ENCODE results near the gene EPHB1.

The EPHB1 gene

DNA sequence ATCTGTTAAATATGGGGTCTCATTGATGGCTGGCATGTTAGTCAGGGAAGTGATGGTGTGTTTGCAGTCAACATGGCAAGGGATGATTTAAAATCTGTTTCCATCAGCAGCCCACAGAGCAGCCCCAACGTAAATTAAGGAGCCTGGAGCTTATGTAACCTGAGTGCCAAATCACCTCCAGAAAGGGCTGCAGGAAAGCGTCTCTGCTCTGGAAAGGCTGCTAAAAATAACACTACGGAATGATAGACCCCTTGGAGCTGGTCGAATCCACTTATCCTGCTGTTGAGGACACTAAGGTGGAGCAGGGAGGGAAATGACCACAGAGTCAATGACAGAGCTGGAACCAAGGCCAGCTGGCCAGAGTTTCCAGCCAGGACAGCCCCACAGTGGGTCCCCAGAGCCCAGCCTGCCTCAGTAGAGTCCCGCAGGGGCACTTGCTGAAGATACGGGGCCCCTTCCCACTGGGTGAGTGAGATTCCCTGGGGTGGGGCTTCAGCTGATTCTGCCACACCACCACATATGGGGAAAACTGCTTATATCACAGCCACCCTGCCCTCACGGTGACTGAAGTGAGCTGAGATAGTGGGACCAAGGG lies 63.5 kb downstream of the EPHB1 start:
- H3K4me1 ChIP-seq (ENCODE audit: control insufficient read depth, insufficient read depth, low read depth, low read length), result peaks cover 4% of the 10 kb centered on the region
- 72% methylated on average over 4 of the region's 7 CpGs for WGBS
- H3K14ac ChIP-seq (ENCODE audit: low read length in 2 of 2), result no peak overlapping the region

GRCh38 chr3:134859341-134859740 lies 64.3 kb downstream of the EPHB1 start:
- Histone ChIP-seq H2AK5ac (ENCODE audit: low read length, severe bottlenecking) (no peak overlapping the region), H3K4me2 (ENCODE audit: low read length, poor library complexity, severe bottlenecking) (no peak overlapping the region), H3K27ac (ENCODE audit: low read length, poor library complexity, severe bottlenecking) (no peak overlapping the region), H3K9me3 (ENCODE audit: control insufficient read depth, low read length) (no peaks in the 10 kb centered on the region), H3K23ac (ENCODE audit: low read length in 2 of 2) (no peak overlapping the region), H3K27me3 (ENCODE audit: control insufficient read depth in 1 of 2, insufficient read depth in 1 of 2, low read length in 2 of 2) (peaks cover 0 to 5% of the 10 kb centered on the region in 2 experiments), H3K18ac (ENCODE audit: low read depth in 1 of 2, low read length in 2 of 2) (no peak overlapping the region), H2BK12ac (ENCODE audit: low read length in 2 of 2) (no peak overlapping the region), H3K4ac (ENCODE audit: low read depth in 1 of 2, low read length in 2 of 2) (no peak overlapping the region), H4K8ac (ENCODE audit: low read length) (no peak overlapping the region), H3K79me1 (replicated peaks; ENCODE audit: low read length, poor library complexity, severe bottlenecking) (peaks cover 5% of the 10 kb centered on the region), H2BK5ac (ENCODE audit: low read depth, low read length, poor library complexity, severe bottlenecking) (no peak overlapping the region), H3K36me3 (ENCODE audit: control insufficient read depth in 1 of 2, insufficient read depth in 2 of 2, low read depth in 1 of 2, low read length in 2 of 2) (no peaks in the 10 kb centered on the region), H3K14ac (ENCODE audit: low read length in 2 of 2) (no peak overlapping the region), H2AFZ (ENCODE audit: low read depth, low read length) (no peak overlapping the region), H3K4me1 (ENCODE audit: control insufficient read depth, insufficient read depth, low read depth, low read length) (peaks cover 4% of the 10 kb centered on the region), H3K9ac (ENCODE audit: low read length) (no peak overlapping the region), H4K91ac (ENCODE audit: low read length) (no peak overlapping the region), H3K4me3 (ENCODE audit: insufficient read depth in 1 of 2, low read depth in 1 of 2, low read length in 2 of 2) (no peak overlapping the region), H2BK120ac (ENCODE audit: low read depth, low read length) (no peak overlapping the region), H2BK15ac (ENCODE audit: low read depth, poor library complexity, severe bottlenecking) (no peak overlapping the region)
- WGBS, result 21% methylated on average over 1 of the region's 1 CpG
- no peak for DNase-seq

More for the DNA sequence above, 63.5 kb downstream of the EPHB1 start:
- Histone ChIP-seq H4K91ac (ENCODE audit: low read length) (no peak overlapping the region), H3K18ac (ENCODE audit: low read depth in 1 of 2, low read length in 2 of 2) (no peak overlapping the region), H2BK120ac (ENCODE audit: low read depth, low read length) (no peak overlapping the region), H2BK15ac (ENCODE audit: low read depth, poor library complexity, severe bottlenecking) (no peak overlapping the region), H3K4me3 (ENCODE audit: insufficient read depth in 1 of 2, low read depth in 1 of 2, low read length in 2 of 2) (no peak overlapping the region), H4K8ac (ENCODE audit: low read length) (no peak overlapping the region), H3K36me3 (ENCODE audit: control insufficient read depth in 1 of 2, insufficient read depth in 2 of 2, low read depth in 1 of 2, low read length in 2 of 2) (no peaks in the 10 kb centered on the region), H3K9me3 (ENCODE audit: control insufficient read depth, low read length) (no peaks in the 10 kb centered on the region), H2BK12ac (ENCODE audit: low read length in 2 of 2) (no peak overlapping the region), H3K4ac (ENCODE audit: low read depth in 1 of 2, low read length in 2 of 2) (no peak overlapping the region), H3K4me2 (ENCODE audit: low read length, poor library complexity, severe bottlenecking) (no peak overlapping the region), H3K27me3 (ENCODE audit: control insufficient read depth in 1 of 2, insufficient read depth in 1 of 2, low read length in 2 of 2) (peaks cover 0 to 5% of the 10 kb centered on the region in 2 experiments), H2AK5ac (ENCODE audit: low read length, severe bottlenecking) (no peak overlapping the region), H3K79me1 (replicated peaks; ENCODE audit: low read length, poor library complexity, severe bottlenecking) (peaks cover 5% of the 10 kb centered on the region), H3K9ac (ENCODE audit: low read length) (no peak overlapping the region), H3K23ac (ENCODE audit: low read length in 2 of 2) (no peak overlapping the region), H2BK5ac (ENCODE audit: low read depth, low read length, poor library complexity, severe bottlenecking) (no peak overlapping the region), H2AFZ (ENCODE audit: low read depth, low read length) (no peak overlapping the region), H3K27ac (ENCODE audit: low read length, poor library complexity, severe bottlenecking) (no peak overlapping the region)
- DNase-seq, result no peak

GRCh38 chr3:134860141-134860540 lies 65.1 kb downstream of the EPHB1 start:
- Histone ChIP-seq H2BK5ac (ENCODE audit: low read depth, low read length, poor library complexity, severe bottlenecking) (no peak overlapping the region), H3K27ac (ENCODE audit: low read length, poor library complexity, severe bottlenecking) (no peak overlapping the region), H4K91ac (ENCODE audit: low read length) (no peak overlapping the region), H2BK15ac (ENCODE audit: low read depth, poor library complexity, severe bottlenecking) (no peak overlapping the region), H3K36me3 (ENCODE audit: control insufficient read depth in 1 of 2, insufficient read depth in 2 of 2, low read depth in 1 of 2, low read length in 2 of 2) (no peaks in the 10 kb centered on the region), H3K4me2 (ENCODE audit: low read length, poor library complexity, severe bottlenecking) (no peak overlapping the region), H2BK120ac (ENCODE audit: low read depth, low read length) (no peak overlapping the region), H4K8ac (ENCODE audit: low read length) (no peak overlapping the region), H3K9me3 (ENCODE audit: control insufficient read depth, low read length) (no peaks in the 10 kb centered on the region), H3K23ac (ENCODE audit: low read length in 2 of 2) (no peak overlapping the region), H2AFZ (ENCODE audit: low read depth, low read length) (no peak overlapping the region), H3K79me1 (replicated peaks; ENCODE audit: low read length, poor library complexity, severe bottlenecking) (peaks cover 5% of the 10 kb centered on the region), H3K4ac (ENCODE audit: low read depth in 1 of 2, low read length in 2 of 2) (no peak overlapping the region), H3K4me1 (ENCODE audit: control insufficient read depth, insufficient read depth, low read depth, low read length) (peaks cover 4% of the 10 kb centered on the region), H2AK5ac (ENCODE audit: low read length, severe bottlenecking) (no peak overlapping the region), H3K18ac (ENCODE audit: low read depth in 1 of 2, low read length in 2 of 2) (no peak overlapping the region), H3K9ac (ENCODE audit: low read length) (no peak overlapping the region), H2BK12ac (ENCODE audit: low read length in 2 of 2) (no peak overlapping the region), H3K14ac (ENCODE audit: low read length in 2 of 2) (no peak overlapping the region), H3K4me3 (ENCODE audit: insufficient read depth in 1 of 2, low read depth in 1 of 2, low read length in 2 of 2) (no peak overlapping the region), H3K27me3 (ENCODE audit: control insufficient read depth in 1 of 2, insufficient read depth in 1 of 2, low read length in 2 of 2) (peaks cover 0 to 5% of the 10 kb centered on the region in 2 experiments)
- no peak for DNase-seq
- WGBS, result 81% methylated on average over 5 of the region's 5 CpGs

DNA sequence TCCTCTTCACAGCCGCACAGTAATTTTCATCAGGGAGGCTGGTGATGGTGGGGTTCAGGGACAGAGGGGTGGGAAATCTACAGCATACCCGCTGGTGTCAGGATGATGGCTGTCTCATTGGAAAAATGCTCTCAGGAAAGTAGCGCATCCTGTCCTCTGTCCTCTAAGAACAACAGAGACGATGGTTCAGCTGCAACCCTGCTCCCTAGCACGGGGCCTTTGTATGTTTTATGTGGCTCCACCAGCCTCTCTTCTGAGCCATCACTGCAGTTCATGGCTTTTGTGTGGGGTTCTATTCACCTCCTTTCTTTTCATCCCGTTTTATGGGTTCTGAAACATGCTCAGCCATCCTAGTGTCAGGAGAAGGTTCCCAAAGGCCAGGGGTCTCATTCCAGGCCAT lies 68.9 kb downstream of the EPHB1 start:
- H2AFZ ChIP-seq (ENCODE audit: low read depth, low read length), result no peak overlapping the region
- no peak for DNase-seq
- H3K36me3 ChIP-seq (ENCODE audit: control insufficient read depth in 1 of 2, insufficient read depth in 2 of 2, low read depth in 1 of 2, low read length in 2 of 2), result no peaks in the 10 kb centered on the region
- peaks cover 2% of the 10 kb centered on the region for H3K4me1 ChIP-seq (ENCODE audit: control insufficient read depth, insufficient read depth, low read depth, low read length)
- no peak overlapping the region for H3K14ac ChIP-seq (ENCODE audit: low read length in 2 of 2)
- H2AK5ac ChIP-seq (ENCODE audit: low read length, severe bottlenecking), result no peak overlapping the region
- no peak overlapping the region for H3K4ac ChIP-seq (ENCODE audit: low read depth in 1 of 2, low read length in 2 of 2)
- 74% methylated on average over 6 of the region's 6 CpGs for WGBS
- H2BK15ac ChIP-seq (ENCODE audit: low read depth, poor library complexity, severe bottlenecking), result no peak overlapping the region
- H2BK120ac ChIP-seq (ENCODE audit: low read depth, low read length), result no peak overlapping the region
- H3K23ac ChIP-seq (ENCODE audit: low read length in 2 of 2), result no peak overlapping the region
- H2BK5ac ChIP-seq (ENCODE audit: low read depth, low read length, poor library complexity, severe bottlenecking), result no peak overlapping the region
- no peaks in the 10 kb centered on the region for H3K9me3 ChIP-seq (ENCODE audit: control insufficient read depth, low read length)
- H3K27me3 ChIP-seq (ENCODE audit: control insufficient read depth in 1 of 2, insufficient read depth in 1 of 2, low read length in 2 of 2), result peaks cover 5% of the 10 kb centered on the region in 2 experiments
- H4K91ac ChIP-seq (ENCODE audit: low read length), result no peak overlapping the region
- no peak overlapping the region for H3K18ac ChIP-seq (ENCODE audit: low read depth in 1 of 2, low read length in 2 of 2)
- H3K4me3 ChIP-seq (ENCODE audit: insufficient read depth in 1 of 2, low read depth in 1 of 2, low read length in 2 of 2), result no peak overlapping the region
- no peak overlapping the region for H3K27ac ChIP-seq (ENCODE audit: low read length, poor library complexity, severe bottlenecking)
- H3K9ac ChIP-seq (ENCODE audit: low read length), result peak overlapping the region; percentile 28
- no peak overlapping the region for H2BK12ac ChIP-seq (ENCODE audit: low read length in 2 of 2)
- no peak overlapping the region for H3K4me2 ChIP-seq (ENCODE audit: low read length, poor library complexity, severe bottlenecking)
- peaks cover 5% of the 10 kb centered on the region for H3K79me1 ChIP-seq (replicated peaks; ENCODE audit: low read length, poor library complexity, severe bottlenecking)
- no peak overlapping the region for H4K8ac ChIP-seq (ENCODE audit: low read length)
